HepG2 (cell line): ENCODE data around the gene EPB41L1. TPM values are rescaled to one million over a fixed set of nuclear protein-coding genes. Genes with fewer than 3 reads are reported as not detected.

Experiments
- ASH2L ChIP-seq: fragments of 300-600, 200-600 bp; sonication (generic); IDR thresholded peaks from 2 replicates; pipeline ENCODE4 v1.7.0; 2017; ENCODE audit warnings: low read depth, mild to moderate bottlenecking, moderate library complexity, mixed read lengths, low read length; ENCODE audit not compliant: insufficient read length
- ATF4 ChIP-seq, 2 experiments: fragments of 450-650 bp in 1 of 2; sonication (generic) in 1 of 2; formaldehyde crosslinking; IDR thresholded peaks; 2 replicates each; pipeline versions ENCODE4 v1.5.0 to v1.8.0; 2020 to 2022; ENCODE audit warnings: mild to moderate bottlenecking in 1 of 2, missing genetic modification reagents in 1 of 2
- HES4 ChIP-seq: sonication (generic); formaldehyde crosslinking; IDR thresholded peaks from 2 replicates; pipeline ENCODE4 v1.9.0; 2021; ENCODE audit warnings: mild to moderate bottlenecking, missing genetic modification reagents, borderline replicate concordance
- HMGXB3 ChIP-seq: sonication (generic); formaldehyde crosslinking; IDR thresholded peaks from 2 replicates; pipeline ENCODE4 v1.4.0; 2020; ENCODE audit warnings: missing genetic modification reagents, borderline replicate concordance
- HNRNPLL ChIP-seq: fragments of 200-400 bp; formaldehyde crosslinking; IDR thresholded peaks from 2 replicates; pipeline ENCODE4 v1.6.1; 2017; ENCODE audit warnings: mild to moderate bottlenecking, low read depth, low read length; ENCODE audit not compliant: poor library complexity, severe bottlenecking
- MAFG ChIP-seq: sonication (generic); formaldehyde crosslinking; IDR thresholded peaks from 2 replicates; pipeline ENCODE4 v1.5.1; 2020; ENCODE audit warnings: mild to moderate bottlenecking, missing genetic modification reagents
- POGZ ChIP-seq: sonication (generic); formaldehyde crosslinking; IDR thresholded peaks from 2 replicates; pipeline ENCODE4 v1.4.0; 2020; ENCODE audit warnings: mild to moderate bottlenecking, missing genetic modification reagents
- PTBP1 ChIP-seq: fragments of 200-400 bp; formaldehyde crosslinking; IDR thresholded peaks from 2 replicates; pipeline ENCODE4 v1.6.1; 2018; ENCODE audit warnings: low read length, low read depth; ENCODE audit not compliant: poor library complexity, severe bottlenecking
- RNF219 ChIP-seq: sonication (generic); formaldehyde crosslinking; IDR thresholded peaks from 2 replicates; pipeline ENCODE4 v1.5.0; 2020; ENCODE audit warnings: mild to moderate bottlenecking, missing genetic modification reagents
- SRSF9 ChIP-seq: fragments of 200-400 bp; formaldehyde crosslinking; IDR thresholded peaks from 2 replicates; pipeline ENCODE4 v1.6.1; 2018; ENCODE audit warnings: borderline replicate concordance, mild to moderate bottlenecking, low read depth, low read length; ENCODE audit not compliant: insufficient read depth, poor library complexity, severe bottlenecking
- ZBTB21 ChIP-seq: sonication (generic); formaldehyde crosslinking; IDR thresholded peaks from 2 replicates; pipeline ENCODE4 v1.4.0; 2020; ENCODE audit warnings: missing genetic modification reagents
- ZNF780A ChIP-seq: sonication (generic); formaldehyde crosslinking; IDR thresholded peaks from 2 replicates; pipeline ENCODE4 v1.8.0; 2022; ENCODE audit warnings: mild to moderate bottlenecking, missing genetic modification reagents, moderate library complexity
- polyA plus RNA-seq, 8 experiments: library from polyadenylated mRNA; depleted of rRNA in 3 of 8; stranded (reverse) in 7 of 8; unstranded in 1 of 8; fragments of >200 nt; fragmentation: Illumina TruSeq in 4 of 8; extraction: Trizol in 4 of 8; gene quantifications; 2 replicates each; pipeline versions ENCODE4 v1.2.1 to v1.2.3, GENCODE V29; 2011 to 2016; ENCODE audit warnings: low read depth in 4 of 8, missing spikeins in 1 of 8, mixed read lengths in 1 of 8; ENCODE audit not compliant: insufficient read depth in 1 of 8
- total RNA-seq, 5 experiments: library from RNA; depleted of rRNA; stranded (reverse); fragments of >200 nt; fragmentation: Illumina TruSeq; extraction: Trizol; gene quantifications; 2 replicates each; pipeline ENCODE4 v1.2.3, GENCODE V29; 2016; ENCODE audit warnings: low read depth in 1 of 5
- TF ChIP-seq, protein P1 (sequence below): sonication (generic); formaldehyde crosslinking; IDR thresholded peaks from 2 replicates; pipeline ENCODE4 v1.4.0; 2020; ENCODE audit warnings: missing genetic modification reagents, mild to moderate bottlenecking, borderline replicate concordance
- TF ChIP-seq, protein P2 (sequence below): sonication (generic); formaldehyde crosslinking; IDR thresholded peaks from 2 replicates; pipeline ENCODE4 v1.5.1; 2020; ENCODE audit warnings: missing genetic modification reagents, mild to moderate bottlenecking, borderline replicate concordance

The EPB41L1 gene
- total and polyA plus RNA-seq, 2 of the 13 experiments (the other 11 are each of a cell fraction or from before 2014, with no cell fraction given) = 16.7 to 39.0 TPM

DNA sequence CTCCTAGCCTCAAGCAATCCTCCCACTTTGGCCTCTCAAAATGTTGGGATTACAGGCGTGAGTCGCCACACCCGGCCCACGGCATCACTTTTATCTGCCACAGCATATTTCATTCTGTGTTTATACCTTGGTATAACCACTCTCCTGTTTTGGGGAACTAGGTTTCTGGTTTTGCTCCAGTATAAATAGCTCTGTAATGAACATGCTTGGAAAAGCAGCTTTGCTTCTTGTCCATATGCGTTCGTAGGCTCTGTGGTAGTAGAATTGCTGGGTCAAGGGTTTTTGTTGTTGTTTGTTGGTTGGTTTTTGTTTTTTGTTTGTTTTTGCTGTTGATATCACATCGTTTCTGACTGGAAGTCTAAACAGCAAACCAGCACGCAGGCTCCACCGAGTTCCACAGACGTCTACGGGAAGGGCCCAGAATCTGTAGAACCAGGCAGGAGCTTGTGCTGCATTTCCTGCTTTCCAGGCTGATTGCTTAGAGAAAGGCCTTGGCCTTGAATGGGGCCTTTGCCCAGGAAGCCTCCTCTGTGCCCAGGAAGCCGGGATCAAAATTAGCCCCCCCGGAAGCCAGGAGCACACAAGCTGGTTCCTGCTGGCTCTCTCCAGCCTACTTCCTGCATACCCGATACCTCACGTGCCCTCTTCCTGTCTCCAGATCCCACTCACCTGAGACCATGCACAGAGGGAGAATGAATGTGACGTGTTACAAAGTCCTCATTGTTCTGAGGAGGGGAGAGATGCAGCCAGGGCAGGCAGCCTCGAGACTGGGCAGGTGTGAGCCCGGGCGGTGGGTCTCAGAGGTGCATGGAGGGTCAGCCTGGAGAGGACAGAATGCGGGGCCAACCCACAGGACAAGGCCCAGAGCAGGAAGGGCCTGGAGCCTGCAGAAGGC is 116.5 kb downstream of the EPB41L1 start (continued):
- no peak for TF ChIP-seq RNF219 (CRISPR knock-in tag)
- no peak; the same call in 1 of the 2 replicates for TF ChIP-seq ZNF780A (CRISPR knock-in tag)
- TF ChIP-seq ASH2L = peak; percentile 31
- no peak for TF ChIP-seq ATF4 (CRISPR knock-in tag; IDR thresholded peaks at IDR 0.05)
- TF ChIP-seq HMGXB3 = no peak
- peak; percentile 44; the same call in 1 of the 2 replicates for TF ChIP-seq POGZ
- no peak for TF ChIP-seq MAFG (CRISPR knock-in tag)
- TF ChIP-seq SRSF9 = no peak
- TF ChIP-seq, protein P1, sequence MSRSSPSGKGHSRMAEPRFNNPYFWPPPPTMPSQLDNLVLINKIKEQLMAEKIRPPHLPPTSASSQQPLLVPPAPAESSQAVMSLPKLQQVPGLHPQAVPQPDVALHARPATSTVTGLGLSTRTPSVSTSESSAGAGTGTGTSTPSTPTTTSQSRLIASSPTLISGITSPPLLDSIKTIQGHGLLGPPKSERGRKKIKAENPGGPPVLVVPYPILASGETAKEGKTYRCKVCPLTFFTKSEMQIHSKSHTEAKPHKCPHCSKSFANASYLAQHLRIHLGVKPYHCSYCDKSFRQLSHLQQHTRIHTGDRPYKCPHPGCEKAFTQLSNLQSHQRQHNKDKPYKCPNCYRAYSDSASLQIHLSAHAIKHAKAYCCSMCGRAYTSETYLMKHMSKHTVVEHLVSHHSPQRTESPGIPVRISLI = no peak
- no peak for TF ChIP-seq HES4
- no peak for TF ChIP-seq PTBP1
- peak; percentile 70; the same call in 1 of the 2 replicates for TF ChIP-seq ZBTB21
- TF ChIP-seq, protein P2, sequence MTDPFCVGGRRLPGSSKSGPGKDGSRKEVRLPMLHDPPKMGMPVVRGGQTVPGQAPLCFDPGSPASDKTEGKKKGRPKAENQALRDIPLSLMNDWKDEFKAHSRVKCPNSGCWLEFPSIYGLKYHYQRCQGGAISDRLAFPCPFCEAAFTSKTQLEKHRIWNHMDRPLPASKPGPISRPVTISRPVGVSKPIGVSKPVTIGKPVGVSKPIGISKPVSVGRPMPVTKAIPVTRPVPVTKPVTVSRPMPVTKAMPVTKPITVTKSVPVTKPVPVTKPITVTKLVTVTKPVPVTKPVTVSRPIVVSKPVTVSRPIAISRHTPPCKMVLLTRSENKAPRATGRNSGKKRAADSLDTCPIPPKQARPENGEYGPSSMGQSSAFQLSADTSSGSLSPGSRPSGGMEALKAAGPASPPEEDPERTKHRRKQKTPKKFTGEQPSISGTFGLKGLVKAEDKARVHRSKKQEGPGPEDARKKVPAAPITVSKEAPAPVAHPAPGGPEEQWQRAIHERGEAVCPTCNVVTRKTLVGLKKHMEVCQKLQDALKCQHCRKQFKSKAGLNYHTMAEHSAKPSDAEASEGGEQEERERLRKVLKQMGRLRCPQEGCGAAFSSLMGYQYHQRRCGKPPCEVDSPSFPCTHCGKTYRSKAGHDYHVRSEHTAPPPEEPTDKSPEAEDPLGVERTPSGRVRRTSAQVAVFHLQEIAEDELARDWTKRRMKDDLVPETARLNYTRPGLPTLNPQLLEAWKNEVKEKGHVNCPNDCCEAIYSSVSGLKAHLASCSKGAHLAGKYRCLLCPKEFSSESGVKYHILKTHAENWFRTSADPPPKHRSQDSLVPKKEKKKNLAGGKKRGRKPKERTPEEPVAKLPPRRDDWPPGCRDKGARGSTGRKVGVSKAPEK (CRISPR knock-in tag) = 0 out of 2 replicates have a peak, but pooled peaks have one; percentile 57
- TF ChIP-seq HNRNPLL = no peak
